GM18499 (cell line): ENCODE data around the gene C9orf72.
A peak's percentile ranks its signal among the peaks of the same experiment; 100 is the strongest.

Source experiments
- ATAC-seq: cut with Tn5 transposase; IDR thresholded peaks from one replicate; pipeline ENCODE4 v1.9.1; 2021; ENCODE audit warnings: moderate number of reproducible peaks; ENCODE audit not compliant: insufficient read depth, unreplicated experiment

C9orf72 gene

GRCh38 chr9:27539479-27540441 is 33.5 kb downstream of the C9orf72 start:
- no peak for ATAC-seq

GRCh38 chr9:27538647-27539046 is 34.6 kb downstream of the C9orf72 start:
- ATAC-seq: no peak

GRCh38 chr9:27537756-27538155 is 35.5 kb downstream of the C9orf72 start:
- no peak for ATAC-seq

GRCh38 chr9:27537027-27537435 is 36.2 kb downstream of the C9orf72 start:
- no peak for ATAC-seq

GRCh38 chr9:27536168-27536567 is 37.1 kb downstream of the C9orf72 start:
- no peak for ATAC-seq

GRCh38 chr9:27535701-27536118 is 37.6 kb downstream of the C9orf72 start:
- ATAC-seq: no peak

- ATAC-seq: no peak
Observed at GRCh38 chr9:27534658-27535209, 38.5 kb downstream of the C9orf72 start.

- ATAC-seq: no peak
Observed at GRCh38 chr9:27534131-27534530, 39.1 kb downstream of the C9orf72 start.

GRCh38 chr9:27533311-27533710 is 40.0 kb downstream of the C9orf72 start:
- ATAC-seq: no peak

GRCh38 chr9:27532046-27532445 is 41.2 kb downstream of the C9orf72 start:
- ATAC-seq: no peak

GRCh38 chr9:27530915-27531755 is 42.1 kb downstream of the C9orf72 start:
- no peak for ATAC-seq

- ATAC-seq: no peak
Observed at GRCh38 chr9:27529316-27530278, 43.7 kb downstream of the C9orf72 start, which contains the start of gene MOB3B. Gene MOB3B, minus strand, starts transcription at chr9:27529814. Its CDS starts 74,264 bp downstream, at chr9:27455550.

GRCh38 chr9:27528886-27529315 is 44.4 kb downstream of the C9orf72 start:
- ATAC-seq: no peak

- peak; percentile 58 for ATAC-seq
Observed at GRCh38 chr9:27528076-27528885, 45.0 kb downstream of the C9orf72 start.

- no peak for ATAC-seq
Observed at GRCh38 chr9:27527702-27528075, 45.6 kb downstream of the C9orf72 start.

GRCh38 chr9:27524236-27524635 is 49.0 kb downstream of the C9orf72 start, which contains the start of gene IFNK:
Gene IFNK, plus strand, starts transcription at chr9:27524290. Its CDS starts 47 bp downstream, at chr9:27524337.
- no peak for ATAC-seq

- ATAC-seq: no peak
Observed at GRCh38 chr9:27523141-27523540, 50.1 kb downstream of the C9orf72 start.

GRCh38 chr9:27520986-27521385 is 52.3 kb downstream of the C9orf72 start:
- no peak for ATAC-seq
